Measurements from ENCODE around the gene ZBTB32.

ZBTB32 gene

DNA sequence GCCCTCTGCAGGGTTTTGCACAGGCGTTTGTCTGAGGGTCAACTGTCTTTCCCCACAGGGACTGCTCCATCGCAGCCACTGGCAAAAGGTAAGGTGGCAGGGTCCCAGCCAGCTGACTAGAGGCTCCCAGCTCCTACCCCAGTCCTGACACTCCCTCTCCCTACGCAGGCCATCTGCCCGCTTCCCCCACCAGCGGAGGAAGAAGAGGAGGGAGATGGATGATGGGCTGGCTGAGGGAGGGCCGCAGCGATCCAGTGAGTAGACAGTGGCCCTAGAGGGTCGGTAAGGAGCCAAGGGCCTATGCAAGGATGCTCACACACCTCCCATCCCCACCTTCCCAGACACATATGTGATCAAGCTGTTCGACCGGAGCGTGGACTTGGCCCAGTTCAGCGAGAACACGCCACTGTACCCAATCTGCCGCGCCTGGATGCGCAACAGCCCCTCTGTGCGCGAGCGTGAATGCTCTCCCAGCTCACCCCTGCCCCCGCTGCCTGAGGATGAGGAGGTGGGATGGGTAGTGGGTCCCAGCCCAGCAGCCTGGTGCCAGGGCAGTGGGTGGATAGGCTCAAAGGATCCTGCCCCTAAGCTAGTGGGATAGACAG, 48.5 kb downstream of the ZBTB32 start:
- no peak for DNase-seq (ENCODE audit: low spot score)

DNA sequence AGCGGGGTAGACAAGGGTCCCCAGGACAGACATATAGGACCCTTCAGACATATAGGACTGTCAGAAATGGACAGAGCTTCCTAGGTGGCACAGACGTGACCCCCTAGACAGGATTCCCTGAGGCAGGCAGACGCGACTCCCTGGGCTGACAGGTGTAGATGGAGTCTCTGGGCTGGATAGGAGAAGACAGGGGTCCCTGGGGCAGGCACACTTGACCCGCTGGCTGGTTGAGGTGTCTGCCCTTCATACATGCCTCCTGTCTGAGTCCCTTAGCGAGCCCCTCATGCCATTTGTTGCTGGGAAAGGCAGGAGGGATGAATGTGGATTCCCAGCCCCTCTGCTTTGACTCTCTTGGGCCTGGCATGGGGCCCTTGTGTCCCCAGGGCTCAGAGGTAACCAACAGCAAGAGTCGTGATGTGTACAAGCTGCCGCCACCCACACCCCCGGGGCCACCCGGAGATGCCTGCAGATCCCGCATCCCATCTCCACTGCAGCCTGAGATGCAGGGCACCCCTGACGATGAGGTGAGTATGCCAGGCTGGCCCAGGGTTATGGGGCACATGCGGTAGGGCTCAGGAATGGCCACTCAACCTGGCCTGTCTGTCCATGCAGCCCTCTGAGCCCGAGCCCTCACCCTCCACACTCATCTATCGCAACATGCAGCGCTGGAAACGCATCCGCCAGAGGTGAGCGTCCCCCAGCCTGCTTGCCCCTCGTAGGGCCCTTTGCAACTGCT, 49.4 kb downstream of the ZBTB32 start:
- no peak for DNase-seq (ENCODE audit: low spot score)

DNA sequence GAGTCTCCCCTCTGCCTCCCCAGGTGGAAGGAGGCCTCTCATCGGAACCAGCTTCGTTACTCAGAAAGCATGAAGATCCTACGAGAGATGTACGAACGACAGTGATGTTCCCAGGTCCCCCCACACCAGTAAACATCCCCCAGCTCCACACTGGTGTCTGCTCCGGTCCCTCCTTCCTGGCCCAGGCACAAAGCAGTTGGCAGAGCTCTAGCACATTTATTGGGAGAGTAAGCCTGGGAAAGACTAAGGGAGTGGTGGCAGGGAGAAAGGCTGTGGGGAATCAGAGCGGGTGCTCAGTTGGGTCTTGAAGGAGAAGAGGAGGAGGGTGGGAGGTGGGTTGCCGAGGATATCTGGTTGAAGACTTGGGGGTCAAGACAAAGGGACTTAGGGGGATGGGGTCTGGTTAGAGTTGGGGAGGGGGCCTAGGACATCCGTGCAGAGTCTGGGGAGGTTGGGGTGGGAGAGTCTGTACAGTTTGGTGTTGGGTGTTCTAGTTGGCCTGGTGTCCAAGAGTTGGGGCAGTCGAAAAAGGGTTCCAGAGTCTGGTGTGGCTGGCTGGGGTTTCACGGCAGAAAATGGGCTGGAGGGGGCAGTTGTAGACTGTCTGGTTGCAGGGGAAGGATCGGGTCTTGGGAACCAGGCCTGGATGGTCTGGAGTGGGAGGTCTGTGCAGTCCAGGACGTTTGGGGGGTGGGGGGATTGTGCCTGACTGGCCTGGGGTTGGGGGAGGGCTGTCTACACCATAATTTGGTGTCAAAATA, 50.2 kb downstream of the ZBTB32 start:
- no peak for DNase-seq (ENCODE audit: low spot score)

DNA sequence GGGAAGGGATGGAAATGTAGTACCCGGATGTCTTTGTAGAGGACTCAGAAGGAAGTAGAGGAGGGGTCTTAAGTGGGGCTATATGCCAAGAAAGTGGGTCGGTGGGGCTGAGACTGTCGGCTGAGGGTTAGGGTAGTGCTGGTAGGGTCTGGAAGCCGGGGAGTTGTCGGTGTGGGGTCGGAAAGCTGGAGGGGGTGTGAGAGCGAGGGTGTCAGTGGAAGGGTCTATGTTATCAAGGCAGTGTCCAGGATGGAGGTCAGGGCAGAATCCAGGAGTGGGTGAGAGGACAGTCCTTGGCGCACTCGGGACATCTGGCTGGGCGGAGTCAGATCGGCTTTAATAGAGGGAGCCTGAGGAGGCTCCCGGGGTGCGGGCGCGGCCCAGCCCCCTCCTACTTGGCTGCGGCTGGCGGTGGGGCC, 50.8 kb downstream of the ZBTB32 start:
- no peak for DNase-seq (ENCODE audit: low spot score)

DNA sequence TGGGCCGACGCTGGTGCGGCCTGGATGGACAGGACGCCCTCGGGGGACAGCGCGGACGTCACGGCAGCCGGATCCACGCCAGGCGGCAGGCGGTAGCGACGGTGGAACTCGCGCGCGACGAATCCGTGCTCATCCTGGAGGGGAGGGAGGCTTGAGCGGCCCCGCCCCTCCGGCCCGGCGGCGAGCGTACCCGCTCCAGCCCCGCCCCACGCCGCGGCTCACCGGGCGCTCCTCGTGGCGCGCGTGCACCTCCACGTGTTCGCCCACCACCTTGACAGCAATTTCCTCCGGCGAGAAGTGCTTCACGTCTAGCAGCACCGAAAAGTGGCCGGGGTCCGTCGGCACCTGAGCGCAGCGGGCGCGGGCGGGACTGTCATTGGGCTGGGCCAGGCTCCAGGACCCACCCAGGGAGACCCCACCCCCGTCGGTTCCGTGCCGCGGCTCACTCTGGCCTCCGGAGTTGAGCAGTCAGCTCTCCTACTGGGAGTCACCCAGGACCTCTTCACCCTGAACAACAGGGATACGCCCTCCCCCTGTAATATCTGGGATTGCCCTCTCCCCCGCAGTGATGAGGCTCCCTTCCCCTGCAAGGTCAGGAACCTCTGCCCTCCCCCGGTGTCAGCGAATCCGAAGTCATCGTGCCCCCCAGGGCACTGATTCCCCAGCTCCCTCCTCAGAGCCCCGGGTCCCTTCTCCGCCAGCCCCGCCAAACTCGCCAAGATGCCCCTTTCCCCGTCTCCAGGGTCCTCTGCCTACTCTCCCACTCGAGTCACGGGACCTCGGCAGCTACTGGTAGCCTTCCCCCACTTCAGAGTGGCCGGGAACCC, 51.4 kb downstream of the ZBTB32 start:
- no peak for DNase-seq (ENCODE audit: low spot score)

DNA sequence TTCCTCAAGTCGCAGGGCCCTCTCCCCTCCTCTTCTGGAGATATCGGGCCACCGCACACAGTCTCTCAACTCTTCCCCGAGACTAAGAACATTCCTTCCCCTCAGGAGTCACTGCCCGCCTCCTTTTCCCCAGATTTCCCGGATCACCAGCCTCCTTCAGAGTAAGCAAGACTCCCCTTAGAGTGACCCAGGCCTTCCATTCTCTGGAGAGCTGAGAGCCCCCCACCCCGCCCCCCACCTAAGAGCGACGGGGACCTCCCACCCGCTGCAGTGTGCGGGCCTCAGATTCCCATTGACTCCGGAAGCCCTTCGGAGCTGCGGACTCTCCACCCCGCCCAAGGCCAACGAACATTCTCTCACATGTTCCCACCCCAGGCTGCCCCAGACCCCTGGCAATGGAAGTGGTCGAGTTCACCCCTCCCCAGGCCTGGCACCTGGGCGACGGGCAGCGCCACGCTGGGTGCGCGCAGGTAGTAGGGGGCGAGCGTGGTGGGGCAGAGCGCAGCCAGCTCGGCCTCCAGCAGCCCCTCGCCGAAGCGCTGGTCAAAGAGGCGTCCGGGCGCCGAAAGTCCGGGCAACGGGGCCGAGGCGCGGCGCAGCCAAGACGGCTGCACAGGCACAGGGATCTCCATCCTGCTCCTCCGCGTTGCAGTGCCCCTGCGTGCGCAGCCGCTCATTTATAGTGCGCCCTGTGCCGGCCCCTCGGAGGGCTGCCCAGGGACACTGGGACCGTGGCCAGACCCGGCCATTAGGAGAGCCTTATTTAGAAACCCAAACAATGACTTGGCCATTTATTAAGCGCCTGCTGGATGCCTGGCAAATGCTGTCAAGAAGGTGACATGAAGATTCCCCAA, 52.2 kb downstream of the ZBTB32 start, which contains the start of gene HSPB6:
Gene HSPB6 (minus strand): TSS at position 653 of the 854 bp plus-strand sequence. CDS start 21 bp downstream, at position 632.
- DNase-seq (ENCODE audit: low spot score): no peak

DNA sequence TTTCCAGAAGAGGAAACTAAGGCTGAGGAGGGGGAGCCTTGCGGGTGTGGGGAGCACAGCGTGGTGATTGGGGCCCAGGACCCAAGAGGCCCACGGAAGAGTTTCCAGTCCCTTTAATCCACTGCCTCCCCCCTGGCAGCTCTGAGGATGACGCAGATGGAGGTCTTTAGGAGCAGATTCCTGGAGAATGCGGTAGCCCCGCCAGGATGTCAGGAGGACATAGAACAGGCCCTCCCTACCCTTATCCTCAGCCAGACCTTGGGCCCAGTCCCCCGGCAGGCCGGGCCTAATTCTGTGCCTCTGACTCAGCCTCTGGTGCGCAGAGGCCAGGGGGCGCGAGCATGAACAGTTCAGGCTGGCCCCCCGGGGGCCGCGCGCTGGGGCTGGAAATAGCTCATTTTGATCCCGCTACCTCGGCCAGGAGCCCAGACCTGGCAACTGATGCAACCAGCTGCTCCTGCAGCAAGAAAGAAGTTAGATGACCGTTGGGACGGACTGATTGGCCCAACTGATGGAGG, 52.9 kb downstream of the ZBTB32 start:
- peak; percentile 39 for DNase-seq (ENCODE audit: low spot score)

DNA sequence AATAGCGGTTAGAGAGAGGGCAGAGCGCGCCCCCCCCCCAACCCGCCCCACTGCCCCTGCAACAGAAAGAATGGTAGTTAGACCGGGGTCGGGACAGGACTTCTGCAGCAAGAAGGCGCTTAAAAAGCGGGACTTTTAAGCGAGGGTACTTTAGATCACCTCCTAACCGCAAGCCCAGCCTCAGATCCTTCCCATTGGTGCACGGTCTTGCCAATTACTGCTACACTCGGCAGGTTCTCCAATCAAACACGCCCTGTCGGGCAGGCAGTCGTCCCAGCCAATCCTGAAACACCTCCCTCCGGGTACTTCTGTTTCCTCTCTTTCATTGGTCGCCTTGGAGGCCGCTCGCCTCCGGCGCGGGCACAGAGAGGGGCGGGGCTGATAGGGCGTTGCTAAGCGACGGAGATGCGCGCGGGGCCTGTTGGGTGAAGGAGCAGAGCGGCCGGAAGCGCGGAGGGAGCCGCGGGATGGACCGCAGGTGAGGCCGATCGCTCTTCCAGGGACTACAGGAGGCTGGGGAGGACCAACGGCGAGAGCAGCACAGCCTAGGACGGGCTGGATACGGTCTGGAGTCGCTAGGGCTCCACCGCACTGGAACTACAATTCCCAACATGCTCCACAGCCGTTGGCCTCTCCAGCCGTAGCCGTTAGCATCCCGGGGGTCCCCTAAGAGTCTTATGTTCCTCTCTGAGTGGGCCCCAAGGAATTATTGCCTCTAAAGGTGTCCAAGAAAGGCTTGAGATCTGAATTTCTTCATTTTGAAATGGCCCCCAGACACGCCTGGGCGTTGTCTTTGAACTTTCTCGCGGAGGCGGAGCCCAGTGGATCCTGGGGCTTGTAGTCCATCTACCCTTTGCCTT, 53.6 kb downstream of the ZBTB32 start, which contains the start of gene PROSER3:
Gene PROSER3 (plus strand): TSS at position 428 of the 860 bp plus-strand sequence. CDS start 40 bp downstream, at position 468.
- peak; percentile 99 for DNase-seq (ENCODE audit: low spot score)

DNA sequence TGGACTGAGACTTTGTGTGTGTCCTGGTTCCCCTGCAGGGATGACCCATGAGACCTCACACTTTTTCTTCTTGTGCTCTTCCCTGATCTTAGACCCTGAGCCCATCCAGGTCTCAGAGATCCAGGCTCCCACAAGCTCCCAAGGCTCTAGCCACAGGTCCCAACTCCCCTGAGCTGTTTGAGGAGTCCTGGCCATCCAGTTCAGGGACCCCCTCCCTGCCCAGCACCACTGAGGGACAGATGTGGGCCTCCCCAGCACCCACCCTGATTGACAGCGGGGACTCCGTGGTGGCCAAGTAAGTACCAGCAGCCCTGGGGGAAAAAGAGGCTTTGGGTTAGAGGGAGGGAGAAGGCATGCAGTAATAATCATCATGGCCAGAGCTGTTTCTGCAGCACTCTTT, 55.3 kb downstream of the ZBTB32 start:
- no peak for DNase-seq (ENCODE audit: low spot score)

DNA sequence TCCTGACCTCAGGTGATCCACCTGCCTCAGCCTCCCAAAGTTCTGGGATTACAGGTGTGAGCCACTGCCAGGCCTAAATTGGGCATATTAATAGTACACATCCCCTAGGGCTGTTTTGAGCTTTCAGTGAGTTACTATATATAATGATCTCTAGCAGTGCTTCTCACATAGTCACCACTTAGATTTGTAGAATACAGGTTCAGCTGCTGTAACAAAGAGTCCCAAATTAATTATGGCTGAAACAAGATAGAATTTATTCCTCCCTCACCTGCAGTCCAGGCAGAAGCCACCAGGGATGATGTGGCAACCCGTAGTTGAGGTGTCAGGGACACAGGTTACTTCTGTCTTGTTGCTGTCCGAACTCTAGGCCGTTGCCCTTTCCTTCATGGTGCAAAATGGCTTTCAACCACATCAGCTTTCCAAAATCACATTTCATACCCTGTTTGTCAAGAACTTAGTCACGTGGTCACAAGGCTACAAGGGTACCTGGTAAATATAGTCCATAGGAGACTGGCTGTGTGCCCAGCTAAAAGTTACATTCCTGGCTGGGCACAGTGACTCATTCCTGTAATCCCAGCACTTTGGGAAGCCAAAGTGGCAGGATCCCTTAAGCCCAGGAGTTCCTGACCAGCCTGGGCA, 56.5 kb downstream of the ZBTB32 start:
- DNase-seq (ENCODE audit: low spot score): no peak

DNA sequence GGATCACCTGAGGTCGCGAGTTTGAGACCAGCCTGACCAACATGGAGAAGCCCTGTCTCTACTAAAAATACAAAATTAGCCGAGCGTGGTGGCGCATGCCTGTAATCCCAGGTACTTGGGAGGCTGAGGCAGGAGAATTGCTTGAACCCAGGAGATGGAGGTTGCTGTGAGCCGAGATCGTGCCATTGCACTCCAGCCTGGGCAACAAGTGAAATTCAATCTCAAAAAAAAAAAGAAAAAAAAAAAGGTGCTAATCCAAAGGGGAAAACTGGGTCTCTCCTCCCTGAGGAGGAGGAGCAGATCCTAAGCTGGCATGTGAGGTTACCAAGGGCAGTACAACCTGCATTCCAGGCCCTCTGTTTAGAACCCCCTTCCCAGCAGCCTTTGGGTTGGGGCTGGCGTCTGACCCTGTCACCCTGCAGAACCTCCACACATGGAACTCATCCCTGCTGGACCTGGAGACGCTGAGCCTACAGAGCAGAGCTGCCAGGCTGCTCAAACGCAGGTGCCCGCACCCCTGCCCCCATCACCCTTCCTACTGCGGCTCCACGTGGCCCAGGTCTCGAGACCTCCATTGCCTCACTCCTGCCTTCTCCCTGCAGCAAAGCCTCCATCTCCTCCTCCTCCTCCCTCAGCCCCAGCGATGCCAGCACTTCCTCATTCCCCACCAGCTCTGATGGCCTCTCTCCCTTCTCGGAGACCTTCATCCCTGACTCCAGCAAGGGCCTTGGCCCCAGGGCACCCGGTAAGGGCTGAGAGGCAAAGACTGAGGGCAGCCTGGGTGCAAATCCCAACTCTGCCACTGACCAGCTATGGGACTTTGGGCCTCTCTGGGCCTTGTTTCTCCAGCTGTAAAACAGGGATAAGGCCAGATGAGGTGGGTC, 60.3 kb downstream of the ZBTB32 start:
- DNase-seq (ENCODE audit: low spot score): no peak

Measured in pons (tissue), 1 donor.